WTC11 (cell line): ENCODE measurements around the gene HTATSF1. TPM values are rescaled to one million over a fixed set of nuclear protein-coding genes. Genes with fewer than 3 reads are reported as not detected.

Experiments used
- ATAC-seq: fragments of 200-7000 bp; cut with Tn5 transposase; 2 replicates; pipeline ENCODE4 v1.10.0; 2021; ENCODE audit warnings: mild to moderate bottlenecking, moderate library complexity
- CTCF ChIA-PET: fragments of 300-600 bp; sonication (Branson Sonifier 250); formaldehyde crosslinking; loops from one replicate; lab custom pipeline; 2021; ENCODE audit warnings: antibody characterized with exemption; lab: Charles Lee
- POLR2A ChIA-PET: fragments of 350-600 bp; sonication (Branson Sonifier 250); formaldehyde crosslinking; loops from one replicate; lab custom pipeline; 2021; ENCODE audit warnings: antibody characterized with exemption; lab: Charles Lee
- DNase-seq: peaks from one replicate; pipeline ENCODE4 v3.0.0; 2021; ENCODE audit warnings: low spot score
- H3K27ac Mint-ChIP-seq: 2 replicates; pipeline ENCODE4 v1.8.0; 2021; ENCODE audit warnings: mixed read lengths
- H3K27me3 Mint-ChIP-seq: 2 replicates; pipeline ENCODE4 v1.8.0; 2021; ENCODE audit warnings: low read depth, mild to moderate bottlenecking, moderate library complexity, mixed read lengths
- H3K36me3 Mint-ChIP-seq: 2 replicates; pipeline ENCODE4 v1.8.0; 2021; ENCODE audit warnings: mixed read lengths
- H3K4me1 Mint-ChIP-seq: 2 replicates; pipeline ENCODE4 v1.8.0; 2022; ENCODE audit warnings: mixed read lengths
- H3K4me3 Mint-ChIP-seq: 2 replicates; pipeline ENCODE4 v1.8.0; 2021; ENCODE audit warnings: mild to moderate bottlenecking, moderate library complexity, mixed read lengths
- H3K9me3 Mint-ChIP-seq: 2 replicates; pipeline ENCODE4 v1.8.0; 2021; ENCODE audit warnings: mixed read lengths
- ATF6 ChIP-seq: sonication (generic); formaldehyde crosslinking; IDR thresholded peaks from 2 replicates; pipeline ENCODE4 v1.8.1; 2023; ENCODE audit warnings: mild to moderate bottlenecking, missing genetic modification reagents
- EMX1 ChIP-seq: fragments of 250-450 bp; sonication (Bioruptor Pico); IDR thresholded peaks from 2 replicates; pipeline ENCODE4 v1.8.0; 2021; ENCODE audit warnings: mild to moderate bottlenecking
- FOXJ3 ChIP-seq: sonication (generic); formaldehyde crosslinking; IDR thresholded peaks from 2 replicates; pipeline ENCODE4 v1.9.0; 2021; ENCODE audit warnings: missing genetic modification reagents, mild to moderate bottlenecking, borderline replicate concordance
- IRF1 ChIP-seq: sonication (generic); formaldehyde crosslinking; IDR thresholded peaks from 2 replicates; pipeline ENCODE4 v1.8.0; 2023; ENCODE audit warnings: missing genetic modification reagents
- IRF2 ChIP-seq: sonication (generic); formaldehyde crosslinking; IDR thresholded peaks from 2 replicates; pipeline ENCODE4 v1.8.0; 2022; ENCODE audit warnings: low read depth, missing genetic modification reagents, borderline replicate concordance
- JUN ChIP-seq: sonication (generic); formaldehyde crosslinking; IDR thresholded peaks from 2 replicates; pipeline ENCODE4 v1.8.0; 2023; ENCODE audit warnings: mild to moderate bottlenecking, missing genetic modification reagents
- MXD4 ChIP-seq: fragments of 250-450 bp; sonication (Bioruptor Pico); IDR thresholded peaks from 2 replicates; pipeline ENCODE4 v1.8.0; 2021; ENCODE audit warnings: mild to moderate bottlenecking, moderate library complexity, borderline replicate concordance
- MYBL2 ChIP-seq: sonication (generic); formaldehyde crosslinking; IDR thresholded peaks from 2 replicates; pipeline ENCODE4 v1.8.1; 2023; ENCODE audit warnings: mild to moderate bottlenecking, moderate library complexity, missing genetic modification reagents
- NFATC4 ChIP-seq: fragments of 250-450 bp; sonication (Bioruptor Pico); IDR thresholded peaks from 2 replicates; pipeline ENCODE4 v1.9.0; 2021; ENCODE audit warnings: mild to moderate bottlenecking
- NR1H2 ChIP-seq: sonication (generic); formaldehyde crosslinking; IDR thresholded peaks from 2 replicates; pipeline ENCODE4 v1.9.0; 2021; ENCODE audit warnings: mild to moderate bottlenecking, moderate library complexity, missing genetic modification reagents
- STAT6 ChIP-seq: sonication (generic); formaldehyde crosslinking; conservative IDR thresholded peaks from 2 replicates; pipeline ENCODE4 v1.8.1; 2023; ENCODE audit warnings: mild to moderate bottlenecking, low read depth, missing genetic modification reagents, moderate library complexity
- USF2 ChIP-seq: sonication (generic); formaldehyde crosslinking; IDR thresholded peaks from 2 replicates; pipeline ENCODE4 v1.8.1; 2023; ENCODE audit warnings: mild to moderate bottlenecking, missing genetic modification reagents, moderate library complexity
- ZBTB21 ChIP-seq: sonication (generic); formaldehyde crosslinking; IDR thresholded peaks from 2 replicates; pipeline ENCODE4 v1.8.1; 2023; ENCODE audit warnings: mild to moderate bottlenecking, missing genetic modification reagents, borderline replicate concordance
- ZMAT4 ChIP-seq: fragments of 250-450 bp; sonication (Bioruptor Pico); IDR thresholded peaks from 2 replicates; pipeline ENCODE4 v1.9.0; 2021; ENCODE audit warnings: mild to moderate bottlenecking
- ZNF263 ChIP-seq: sonication (generic); formaldehyde crosslinking; IDR thresholded peaks from 2 replicates; pipeline ENCODE4 v1.8.1; 2022; ENCODE audit warnings: low read depth, mild to moderate bottlenecking, moderate library complexity, missing genetic modification reagents
- ZNF281 ChIP-seq: sonication (generic); formaldehyde crosslinking; IDR thresholded peaks from 2 replicates; pipeline ENCODE4 v1.8.0; 2023; ENCODE audit warnings: mild to moderate bottlenecking, missing genetic modification reagents
- total RNA-seq: library from RNA; stranded (reverse); gene quantifications from 3 replicates; pipeline ENCODE4 v1.2.3, GENCODE V29; 2021

Gene HTATSF1
- total RNA-seq, 1 experiment from 2014 or later = 44.6 TPM

GRCh38 chrX:136540226-136540625 lies 42.8 kb downstream of the HTATSF1 start (continued):
- TF ChIP-seq ATF6 (CRISPR knock-in tag) = no peak
- TF ChIP-seq JUN (CRISPR knock-in tag) = no peak
- no peak for TF ChIP-seq MXD4 (CRISPR knock-in tag)
- no peak for TF ChIP-seq EMX1 (CRISPR knock-in tag)
- TF ChIP-seq NR1H2 (CRISPR knock-in tag) = no peak
- TF ChIP-seq ZMAT4 (CRISPR knock-in tag) = no peak
- no peak for TF ChIP-seq NFATC4
- no peak for TF ChIP-seq STAT6 (CRISPR knock-in tag)
- no peak for TF ChIP-seq USF2 (CRISPR knock-in tag)
- no peak for TF ChIP-seq IRF1 (CRISPR knock-in tag)
- no peak for TF ChIP-seq FOXJ3 (CRISPR knock-in tag)
- no peak for TF ChIP-seq MYBL2 (CRISPR knock-in tag)
- TF ChIP-seq IRF2 = no peak
- TF ChIP-seq ZBTB21 (CRISPR knock-in tag) = no peak

- no peaks in the 10 kb centered on the region; the same call in 1 of the 2 replicates for H3K27me3 Mint-ChIP-seq
- CTCF ChIA-PET = no interaction called here
- no peaks in the 10 kb centered on the region for H3K4me1 Mint-ChIP-seq
- H3K9me3 Mint-ChIP-seq = no peaks in the 10 kb centered on the region
- TF ChIP-seq ZNF281 (no peak), ZNF263 (CRISPR knock-in tag) (no peak)
- TF ChIP-seq, all 79 proteins: peak for 0
- H3K4me3 Mint-ChIP-seq = no peak overlapping the region
- no peak for ATAC-seq
- no peak overlapping the region for H3K27ac Mint-ChIP-seq
- H3K36me3 Mint-ChIP-seq = no peaks in the 10 kb centered on the region
- no peak for DNase-seq
- POLR2A ChIA-PET = no interaction called here
Measured at GRCh38 chrX:136541294-136541693, 43.9 kb downstream of the HTATSF1 start.
